Body of pancreas (tissue), 4 donors: ENCODE data around the gene ZC3H4. TPM values are rescaled to one million over a fixed set of nuclear protein-coding genes. Genes with fewer than 3 reads are reported as not detected.

Experiments
- ATAC-seq: fragments of 150-250 bp; one replicate; pipeline ENCODE4 v1.9.1; 2016
- DNase-seq, 4 donors: peaks; one replicate each; pipeline ENCODE4 v3.0.0-alpha.2; 2019
- H3K27ac ChIP-seq, 4 donors: fragments of 200-600 bp; sonication (generic); 1 replicate in 3 of 4; 2 replicates in 1 of 4; pipeline versions ENCODE4 v1.5.1 to v1.6.1; 2016 to 2019; ENCODE audit warnings: mild to moderate bottlenecking in 1 of 4, mixed read lengths in 1 of 4, moderate library complexity in 1 of 4
- H3K27me3 ChIP-seq, 2 donors: fragments of 200-600 bp; sonication (generic); one replicate each; pipeline ENCODE4 v1.6.0; 2016; ENCODE audit warnings: mild to moderate bottlenecking in 1 of 2
- H3K36me3 ChIP-seq, 2 donors: fragments of 200-600 bp; sonication (generic); replicated peaks in 1 of 2; 2 replicates each; pipeline ENCODE4 v1.5.1; 2016; ENCODE audit warnings: low read depth in 2 of 2; ENCODE audit not compliant: insufficient read depth in 1 of 2
- H3K4me1 ChIP-seq: fragments of 200-600 bp; sonication (generic); one replicate; pipeline ENCODE4 v1.6.0; 2016
- H3K4me3 ChIP-seq, 2 donors: fragments of 200-600 bp; sonication (generic); 1 replicate in 1 of 2; 2 replicates in 1 of 2; pipeline ENCODE4 v1.5.1; 2016 to 2019
- H3K9me3 ChIP-seq, 3 donors: fragments of 200-600 bp; sonication (generic); 1 replicate in 2 of 3; 2 replicates in 1 of 3; pipeline ENCODE4 v1.5.1; 2016
- CTCF ChIP-seq, 7 experiments: fragments of 450-650 bp in 4 of 7; fragments of 200-600 bp in 3 of 7; sonication (generic) in 3 of 7; IDR thresholded peaks; one replicate each; pipeline ENCODE4 v1.5.1; 2016 to 2019; ENCODE audit warnings: antibody characterized with exemption in 7 of 7
- POLR2A ChIP-seq, 3 donors: fragments of 450-650 bp; IDR thresholded peaks; one replicate each; pipeline ENCODE4 v1.6.1; 2016; ENCODE audit warnings: antibody characterized with exemption in 3 of 3, mild to moderate bottlenecking in 2 of 3
- WGBS, 2 donors: methylation state at CpG; one replicate each; pipeline ENCODE4 v1.1.5; 2017; 5-methylcytosine and 5-hydroxymethylcytosine counted together
- intact Hi-C: fragments of 100-400 bp; cut with DNase I; formaldehyde crosslinking; loops from one replicate; pipeline ENCODE4 v1.15.1; 2023
- total RNA-seq, 2 donors: library from RNA; depleted of rRNA; stranded (reverse); fragments of >200 nt; gene quantifications; one replicate each; pipeline ENCODE4 v1.1.0, GENCODE V29; 2016

ZC3H4 gene
- total RNA-seq, 2 donors from 2014 or later = 18.9 to 34.3 TPM

GRCh38 chr19:47047763-47048405 is 65.7 kb downstream of the ZC3H4 start:
- WGBS, 2 donors = 3 to 11% methylated on average over 17 to 41 of the region's 42 CpGs
- intact Hi-C loops = no loop called here
- TF ChIP-seq POLR2A (IDR thresholded peaks at IDR 0.05) (peak in 2 of 3 donors; percentile 27 to 32), CTCF (IDR thresholded peaks at IDR 0.05) (no peak)

GRCh38 chr19:47047272-47047762 is 66.3 kb downstream of the ZC3H4 start:
- Histone ChIP-seq H3K27ac (peak overlapping the region in 1 of 4 donors; percentile 88), H3K27me3 (no peaks in the 10 kb centered on the region), H3K4me1 (peaks cover 9% of the 10 kb centered on the region), H3K4me3 (peak overlapping the region; percentile 96 to 100), H3K36me3 (no peaks in the 10 kb centered on the region), H3K9me3 (no peaks in the 10 kb centered on the region)
- DNase-seq (no peak), ATAC-seq (no peak)
- intact Hi-C loops = no loop called here
- TF ChIP-seq CTCF (IDR thresholded peaks at IDR 0.05) (no peak), POLR2A (IDR thresholded peaks at IDR 0.05) (no peak)
- WGBS, 2 donors = 87 to 89% methylated on average over 13 of the region's 13 CpGs

More at GRCh38 chr19:47047763-47048405, 65.7 kb downstream of the ZC3H4 start:
- peak overlapping the region; percentile 96 to 100 for H3K4me3 ChIP-seq
- DNase-seq = peak; percentile 77 to 86 (median 82)
- peaks cover 9% of the 10 kb centered on the region for H3K4me1 ChIP-seq
- ATAC-seq = peak; percentile 66
- H3K36me3 ChIP-seq = no peaks in the 10 kb centered on the region
- H3K27me3 ChIP-seq = no peaks in the 10 kb centered on the region
- peak overlapping the region; percentile 14 to 88 (median 68) for H3K27ac ChIP-seq
- no peaks in the 10 kb centered on the region for H3K9me3 ChIP-seq

GRCh38 chr19:47045867-47046470 is 67.6 kb downstream of the ZC3H4 start:
- DNase-seq (no peak), ATAC-seq (no peak)
- Histone ChIP-seq H3K27me3 (no peaks in the 10 kb centered on the region), H3K27ac (no peak overlapping the region), H3K36me3 (no peaks in the 10 kb centered on the region), H3K4me1 (peaks cover 9% of the 10 kb centered on the region), H3K9me3 (no peaks in the 10 kb centered on the region), H3K4me3 (no peak overlapping the region)
- intact Hi-C loops = no loop called here
- WGBS, 2 donors = 89 to 91% methylated on average over 30 to 36 of the region's 45 CpGs
- TF ChIP-seq CTCF (IDR thresholded peaks at IDR 0.05) = no peak

- DNase-seq (no peak), ATAC-seq (no peak)
- peaks cover 9% of the 10 kb centered on the region for H3K4me1 ChIP-seq
- H3K27ac ChIP-seq = no peak overlapping the region
- intact Hi-C loops = no loop called here
- H3K36me3 ChIP-seq = no peaks in the 10 kb centered on the region
- H3K9me3 ChIP-seq = no peaks in the 10 kb centered on the region
- H3K27me3 ChIP-seq = no peaks in the 10 kb centered on the region
- H3K4me3 ChIP-seq = no peak overlapping the region
- TF ChIP-seq POLR2A (IDR thresholded peaks at IDR 0.05) (no peak), CTCF (IDR thresholded peaks at IDR 0.05) (no peak)
- 92 to 94% methylated on average over 19 to 35 of the region's 56 CpGs for WGBS, 2 donors
Observed at GRCh38 chr19:47044946-47045866, 68.4 kb downstream of the ZC3H4 start.
